Fibroblast of the aortic adventitia (primary cell): ENCODE results near the gene CENPQ. TPM values are rescaled to one million over a fixed set of nuclear protein-coding genes. Genes with fewer than 3 reads are reported as not detected.

Experiments
- DNase-seq: peaks from one replicate; pipeline ENCODE4 v3.0.0-alpha.2; 2010; ENCODE audit warnings: low read depth
- H3K4me3 ChIP-seq: 2 replicates; pipeline ENCODE4 v1.5.1; 2011; ENCODE audit warnings: low read depth, mild to moderate bottlenecking, control low read depth, low read length, moderate library complexity
- total RNA-seq: library from RNA; depleted of rRNA; stranded (reverse); fragments of >200 nt; gene quantifications from 2 replicates; pipeline ENCODE4 v1.2.3, GENCODE V29; 2012; ENCODE audit warnings: low replicate concordance
- TF ChIP-seq, protein P1 (sequence below): IDR thresholded peaks from 2 replicates; pipeline ENCODE4 v1.5.1; 2011; ENCODE audit warnings: mild to moderate bottlenecking, low read length, control low read depth, inconsistent platforms; ENCODE audit not compliant: insufficient read depth

CENPQ gene
- total RNA-seq, 1 donor, result 23.7 TPM

GRCh38 chr6:49453221-49453620 lies 9.9 kb upstream of the CENPQ start:
- TF ChIP-seq, protein P1, sequence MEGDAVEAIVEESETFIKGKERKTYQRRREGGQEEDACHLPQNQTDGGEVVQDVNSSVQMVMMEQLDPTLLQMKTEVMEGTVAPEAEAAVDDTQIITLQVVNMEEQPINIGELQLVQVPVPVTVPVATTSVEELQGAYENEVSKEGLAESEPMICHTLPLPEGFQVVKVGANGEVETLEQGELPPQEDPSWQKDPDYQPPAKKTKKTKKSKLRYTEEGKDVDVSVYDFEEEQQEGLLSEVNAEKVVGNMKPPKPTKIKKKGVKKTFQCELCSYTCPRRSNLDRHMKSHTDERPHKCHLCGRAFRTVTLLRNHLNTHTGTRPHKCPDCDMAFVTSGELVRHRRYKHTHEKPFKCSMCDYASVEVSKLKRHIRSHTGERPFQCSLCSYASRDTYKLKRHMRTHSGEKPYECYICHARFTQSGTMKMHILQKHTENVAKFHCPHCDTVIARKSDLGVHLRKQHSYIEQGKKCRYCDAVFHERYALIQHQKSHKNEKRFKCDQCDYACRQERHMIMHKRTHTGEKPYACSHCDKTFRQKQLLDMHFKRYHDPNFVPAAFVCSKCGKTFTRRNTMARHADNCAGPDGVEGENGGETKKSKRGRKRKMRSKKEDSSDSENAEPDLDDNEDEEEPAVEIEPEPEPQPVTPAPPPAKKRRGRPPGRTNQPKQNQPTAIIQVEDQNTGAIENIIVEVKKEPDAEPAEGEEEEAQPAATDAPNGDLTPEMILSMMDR, result peak; percentile 33
- DNase-seq, result peak; percentile 10
- H3K4me3 ChIP-seq, result no peak overlapping the region

GRCh38 chr6:49454787-49455709 lies 8.1 kb upstream of the CENPQ start:
- no peak overlapping the region for H3K4me3 ChIP-seq
- no peak for DNase-seq
- TF ChIP-seq, protein P1, result no peak

DNA sequence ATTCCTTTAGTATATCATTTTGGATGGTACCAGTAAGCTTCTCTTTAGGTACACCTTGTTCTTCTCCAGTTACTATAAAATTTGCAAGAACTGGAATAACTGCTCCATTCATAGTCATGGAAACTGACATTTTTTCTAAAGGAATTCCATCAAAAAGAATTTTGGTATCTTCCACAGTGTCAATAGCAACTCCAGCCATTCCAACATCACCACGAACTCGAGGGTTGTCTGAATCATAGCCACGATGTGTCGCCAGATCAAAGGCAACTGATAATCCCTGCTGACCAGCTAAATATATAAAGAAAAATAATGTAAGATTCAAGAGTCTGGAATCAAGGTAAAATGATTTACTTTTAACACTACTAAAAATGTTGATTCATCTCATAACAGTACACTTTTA lies 5.4 kb upstream of the CENPQ start:
- TF ChIP-seq, protein P1, result no peak
- DNase-seq, result no peak
- no peak overlapping the region for H3K4me3 ChIP-seq

DNA sequence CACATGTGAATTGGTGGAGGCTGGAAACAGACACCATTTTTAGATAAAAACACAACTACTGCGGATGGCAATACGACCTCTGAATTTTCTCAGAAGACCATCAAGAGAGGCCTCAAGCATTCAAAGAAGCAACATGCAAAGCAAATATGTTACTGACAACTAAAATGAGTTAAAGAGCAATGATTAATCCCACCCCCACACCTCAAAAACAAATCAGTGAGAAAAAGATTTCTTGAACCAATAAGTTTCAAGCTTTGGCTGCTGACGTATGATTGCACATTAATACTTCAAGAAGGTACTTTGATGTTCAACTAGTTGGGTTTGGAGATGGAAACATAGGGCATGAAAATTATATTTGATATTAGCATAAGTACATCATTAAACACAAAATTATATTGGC lies 1.1 kb upstream of the CENPQ start:
- peak; percentile 34 for DNase-seq
- TF ChIP-seq, protein P1, result no peak
- H3K4me3 ChIP-seq, result peak overlapping the region; percentile 83

DNA sequence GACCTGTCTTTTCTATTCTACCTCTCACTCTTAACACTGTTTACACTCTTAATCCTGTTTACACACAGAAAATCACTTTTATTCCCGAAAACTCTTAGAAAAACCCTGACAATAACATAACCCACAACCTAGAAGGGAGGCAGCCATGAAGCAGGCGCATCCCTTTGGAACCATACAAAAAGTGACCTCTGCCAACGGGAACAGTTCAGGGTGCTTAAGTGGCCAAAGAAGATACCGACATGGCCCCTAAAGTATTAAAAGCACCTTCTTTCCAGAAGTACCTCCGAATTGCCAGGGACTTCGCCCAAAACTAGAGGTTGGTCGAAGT lies 607 bp upstream of the CENPQ start:
- H3K4me3 ChIP-seq, result peak overlapping the region; percentile 83
- TF ChIP-seq, protein P1, result no peak
- DNase-seq, result no peak

DNA sequence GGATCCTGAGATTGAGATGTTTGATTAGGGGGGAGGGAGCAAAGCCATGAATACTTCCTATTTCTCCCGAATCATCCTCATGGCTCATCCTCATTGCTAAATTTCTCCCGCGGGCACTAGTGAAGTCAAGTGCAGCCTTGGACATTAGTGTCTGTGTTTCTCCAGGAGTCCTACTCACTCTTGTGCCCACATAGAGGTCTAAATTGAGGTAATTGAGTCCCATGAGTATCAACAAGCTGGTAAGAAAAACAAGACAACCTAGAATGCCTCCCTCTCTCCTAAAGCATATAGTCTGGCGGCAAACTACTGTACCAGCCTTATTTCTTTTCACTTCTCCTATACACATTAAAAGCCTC lies 420 bp downstream of the CENPQ start:
- TF ChIP-seq, protein P1, result no peak
- DNase-seq, result no peak
- peak overlapping the region; percentile 83 for H3K4me3 ChIP-seq

GRCh38 chr6:49464691-49465090 lies 1.5 kb downstream of the CENPQ start:
- TF ChIP-seq, protein P1, result no peak
- H3K4me3 ChIP-seq, result no peak overlapping the region
- no peak for DNase-seq
